H1 (cell line): ENCODE data around the gene MCF2L. TPM values are rescaled to one million over a fixed set of nuclear protein-coding genes. Genes with fewer than 3 reads are reported as not detected.

Experiments
- CTCF ChIA-PET: fragments of 300-600 bp; sonication (Branson Sonifier 250); formaldehyde crosslinking; loops from one replicate; lab custom pipeline; 2021; ENCODE audit not compliant: partially characterized antibody; lab: Charles Lee
- POLR2A ChIA-PET: fragments of 300-600 bp; sonication (Branson Sonifier 250); formaldehyde crosslinking; loops from one replicate; lab custom pipeline; 2021; ENCODE audit warnings: inconsistent platforms; ENCODE audit not compliant: partially characterized antibody; lab: Charles Lee
- DNase-seq, 2 experiments: peaks; one replicate each; pipeline versions ENCODE4 v3.0.0 to v3.0.0-alpha.2; 2010 to 2022; ENCODE audit warnings: low spot score in 2 of 2, low read depth in 1 of 2, mixed read lengths in 1 of 2
- FAIRE-seq: peaks from 2 replicates; lab custom pipeline; 2011; peaks lifted over from hg19 to GRCh38; lab: Jason Lieb, UNC
- H2AFZ ChIP-seq: 2 replicates; pipeline ENCODE4 v1.8.1; 2012; ENCODE audit warnings: low read length, inconsistent platforms
- H2AK5ac ChIP-seq: 2 replicates; pipeline ENCODE4 v1.6.1; 2013; ENCODE audit warnings: low read depth, low read length
- H2BK120ac ChIP-seq: replicated peaks from 2 replicates; pipeline ENCODE3; 2013; ENCODE audit warnings: low read depth, low read length, inconsistent platforms
- H2BK12ac ChIP-seq: 2 replicates; pipeline ENCODE4 v1.6.1; 2013; ENCODE audit warnings: low read depth, low read length
- H2BK15ac ChIP-seq: 2 replicates; pipeline ENCODE4 v1.6.1; 2013; ENCODE audit warnings: low read length
- H2BK20ac ChIP-seq: 2 replicates; pipeline ENCODE4 v1.6.1; 2013; ENCODE audit warnings: low read length
- H2BK5ac ChIP-seq: 2 replicates; pipeline ENCODE4 v1.6.1; 2013; ENCODE audit warnings: low read depth, low read length
- H3K14ac ChIP-seq: 2 replicates; pipeline ENCODE4 v1.6.1; 2013; ENCODE audit warnings: inconsistent platforms; ENCODE audit not compliant: insufficient read length
- H3K18ac ChIP-seq: 2 replicates; pipeline ENCODE4 v1.6.1; 2013; ENCODE audit warnings: low read length; ENCODE audit errors: extremely low read depth
- H3K23ac ChIP-seq: 2 replicates; pipeline ENCODE4 v1.6.1; 2013; ENCODE audit warnings: inconsistent platforms; ENCODE audit not compliant: insufficient read length
- H3K23me2 ChIP-seq: 2 replicates; pipeline ENCODE4 v1.6.1; 2013; ENCODE audit warnings: low read depth, low read length
- H3K27ac ChIP-seq: 2 replicates; pipeline ENCODE4 v1.6.1; 2011; ENCODE audit warnings: low read depth, low read length, inconsistent platforms
- H3K27me3 ChIP-seq, 4 experiments: replicated peaks in 1 of 4; 1 replicate in 1 of 4; 2 replicates in 3 of 4; pipeline versions ENCODE4 v1.6.1 to v1.8.1; 2011 to 2013; ENCODE audit warnings: low read length in 3 of 4, mild to moderate bottlenecking in 3 of 4, inconsistent platforms in 2 of 4, mixed read lengths in 2 of 4, moderate library complexity in 1 of 4; ENCODE audit not compliant: control insufficient read depth in 3 of 4, insufficient read depth in 3 of 4; ENCODE audit errors: extremely low read depth in 1 of 4
- H3K36me3 ChIP-seq, 4 experiments: 2 replicates each; pipeline versions ENCODE4 v1.6.1 to v1.8.1; 2011 to 2013; ENCODE audit warnings: mild to moderate bottlenecking in 4 of 4, low read length in 3 of 4, moderate library complexity in 2 of 4, control low read depth in 1 of 4, inconsistent platforms in 1 of 4; ENCODE audit not compliant: insufficient read depth in 4 of 4, control insufficient read depth in 2 of 4
- H3K4ac ChIP-seq: replicated peaks from 2 replicates; pipeline ENCODE3; 2013; ENCODE audit warnings: low read length, low read depth, mixed read lengths, inconsistent platforms; ENCODE audit not compliant: insufficient read length
- H3K4me1 ChIP-seq, 4 experiments: replicated peaks in 1 of 4; 1 replicate in 1 of 4; 2 replicates in 3 of 4; pipeline versions ENCODE4 v1.6.1 to v1.8.1; 2011 to 2013; ENCODE audit warnings: low read length in 3 of 4, inconsistent platforms in 2 of 4, mixed read lengths in 1 of 4; ENCODE audit not compliant: insufficient read depth in 4 of 4, control insufficient read depth in 3 of 4
- H3K4me2 ChIP-seq, 2 experiments: 2 replicates each; pipeline versions ENCODE4 v1.6.1 to v1.8.1; 2011 to 2013; ENCODE audit warnings: low read depth in 2 of 2, low read length in 2 of 2, control low read depth in 1 of 2, inconsistent platforms in 1 of 2, mild to moderate bottlenecking in 1 of 2; ENCODE audit not compliant: insufficient read depth in 1 of 2
- H3K4me3 ChIP-seq, 4 experiments: fragments of 200-600, 300-600 bp in 1 of 4; sonication (generic), shearing (Covaris generic), sonication (Bioruptor Twin) in 1 of 4; 2 replicates each; pipeline versions ENCODE4 v1.5.1 to v1.8.1; 2011 to 2016; ENCODE audit warnings: low read length in 4 of 4, low read depth in 3 of 4, control low read depth in 2 of 4, inconsistent platforms in 2 of 4, mild to moderate bottlenecking in 2 of 4, mixed read lengths in 1 of 4, moderate library complexity in 1 of 4; ENCODE audit not compliant: insufficient read depth in 2 of 4; ENCODE audit errors: extremely low read depth in 1 of 4
- H3K56ac ChIP-seq: replicated peaks from 2 replicates; pipeline ENCODE3; 2013; ENCODE audit warnings: low read depth, mild to moderate bottlenecking, mixed read lengths, low read length, inconsistent platforms; ENCODE audit not compliant: insufficient read length
- H3K79me1 ChIP-seq: 2 replicates; pipeline ENCODE4 v1.6.1; 2013; ENCODE audit warnings: low read depth, low read length, control low read depth
- H3K79me2 ChIP-seq, 2 experiments: 2 replicates each; pipeline versions ENCODE4 v1.6.1 to v1.8.1; 2012 to 2013; ENCODE audit warnings: low read length in 2 of 2, mild to moderate bottlenecking in 2 of 2, inconsistent platforms in 1 of 2; ENCODE audit not compliant: insufficient read depth in 2 of 2, control insufficient read depth in 1 of 2
- H3K9ac ChIP-seq, 4 experiments: replicated peaks in 1 of 4; 1 replicate in 1 of 4; 2 replicates in 3 of 4; pipeline versions ENCODE4 v1.6.1 to v1.8.1; 2011 to 2013; ENCODE audit warnings: low read depth in 3 of 4, low read length in 3 of 4, control low read depth in 2 of 4, mild to moderate bottlenecking in 2 of 4, moderate library complexity in 2 of 4, inconsistent platforms in 1 of 4; ENCODE audit errors: extremely low read depth in 1 of 4
- H3K9me3 ChIP-seq, 2 experiments: 2 replicates each; pipeline versions ENCODE4 v1.6.1 to v1.8.1; 2012 to 2013; ENCODE audit warnings: mild to moderate bottlenecking in 2 of 2, moderate library complexity in 2 of 2, control low read depth in 1 of 2, inconsistent platforms in 1 of 2, low read depth in 1 of 2, low read length in 1 of 2, mixed read lengths in 1 of 2; ENCODE audit not compliant: insufficient read depth in 2 of 2
- H4K20me1 ChIP-seq, 2 experiments: replicated peaks in 1 of 2; 2 replicates each; pipeline versions ENCODE3 to v1.8.1; 2011 to 2013; ENCODE audit warnings: inconsistent platforms in 2 of 2, low read length in 2 of 2, mild to moderate bottlenecking in 1 of 2; ENCODE audit not compliant: insufficient read depth in 2 of 2, control insufficient read depth in 1 of 2
- H4K5ac ChIP-seq: 2 replicates; pipeline ENCODE4 v1.6.1; 2013; ENCODE audit warnings: low read length, low read depth, mixed read lengths, inconsistent platforms; ENCODE audit not compliant: insufficient read length
- H4K8ac ChIP-seq: 2 replicates; pipeline ENCODE4 v1.8.0; 2013; ENCODE audit warnings: mild to moderate bottlenecking, moderate library complexity, low read length, inconsistent platforms; ENCODE audit not compliant: insufficient read depth; ENCODE audit errors: extremely low read depth
- H4K91ac ChIP-seq: replicated peaks from 2 replicates; pipeline ENCODE3; 2013; ENCODE audit warnings: low read length, mixed read lengths, inconsistent platforms; ENCODE audit not compliant: insufficient read length
- CEBPB ChIP-seq: IDR thresholded peaks from 2 replicates; pipeline ENCODE4 v1.6.1; 2012; ENCODE audit warnings: low read depth, low read length
- EZH2 ChIP-seq: fragments of 200-600 bp; sonication (generic); IDR thresholded peaks from 2 replicates; pipeline ENCODE4 v1.7.1; 2012; ENCODE audit warnings: low read depth, mild to moderate bottlenecking, moderate library complexity, low read length, inconsistent platforms; ENCODE audit not compliant: severe bottlenecking
- SIX5 ChIP-seq: IDR thresholded peaks from 2 replicates; pipeline ENCODE4 v1.6.1; 2011; ENCODE audit warnings: mild to moderate bottlenecking, low read depth, low read length
- SUZ12 ChIP-seq: fragments of 200-600 bp; sonication (generic); IDR thresholded peaks from 2 replicates; pipeline ENCODE4 v1.6.1; 2012; ENCODE audit warnings: mild to moderate bottlenecking, inconsistent platforms, low read length, moderate library complexity, mixed read lengths
- WGBS, 2 experiments: shearing (Covaris generic) in 1 of 2; methylation state at CpG; one replicate each; pipeline versions ENCODE4 v1.1.6 to v1.1.7; 2013 to 2015; ENCODE audit warnings: low lambda C conversion rate in 2 of 2, mixed read lengths in 2 of 2, inconsistent platforms in 1 of 2, low coverage in 1 of 2, missing lambda C conversion rate in 1 of 2; ENCODE audit not compliant: insufficient replicate concordance in 2 of 2, insufficient coverage in 1 of 2, insufficient read length in 1 of 2; ENCODE audit errors: extremely low coverage in 1 of 2, missing lambda C conversion rate in 1 of 2; 5-methylcytosine and 5-hydroxymethylcytosine counted together
- polyA plus RNA-seq, 7 experiments: library from polyadenylated mRNA; depleted of rRNA in 3 of 7; stranded (reverse) in 5 of 7; unstranded in 2 of 7; fragments of >200 nt in 5 of 7; fragments of 200-250 nt in 2 of 7; gene quantifications; 1 replicate in 5 of 7; 2 replicates in 1 of 7; 4 replicates in 1 of 7; pipeline versions ENCODE4 v1.2.1 to v1.2.3, GENCODE V29; 2011 to 2013; ENCODE audit warnings: missing spikeins in 2 of 7, mixed read lengths in 2 of 7
- total RNA-seq: library from RNA; stranded (reverse); fragmentation: NEBNext Ultra II Directional; extraction: Animal tissue kit (Norgen Biotek cat#: 25700); gene quantifications from 2 replicates; pipeline ENCODE4 v1.2.1, GENCODE V29; 2021

The MCF2L gene
- total and polyA plus RNA-seq, 2 of the 8 experiments (the other 6 are each of a cell fraction or from before 2014, with no cell fraction given) = 10.1 to 24.4 TPM

DNA sequence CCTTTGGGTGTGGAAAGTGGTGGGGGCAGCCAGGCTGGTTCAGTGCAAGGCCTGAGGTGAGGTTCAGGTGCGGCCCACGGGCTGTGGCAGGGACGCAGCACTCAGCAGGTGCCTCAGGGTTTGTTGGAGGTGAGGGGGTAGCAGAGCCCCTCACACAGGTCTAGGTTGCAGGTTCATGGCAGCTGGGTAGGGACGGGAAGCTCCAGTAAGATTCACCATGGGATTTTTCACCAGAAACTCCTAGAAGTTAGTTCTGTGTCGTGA is 14.0 kb downstream of the MCF2L start:
- Histone ChIP-seq H2BK20ac (no peak overlapping the region), H3K27me3 (no peaks in the 10 kb centered on the region), H3K4ac (no peak overlapping the region), H2BK12ac (no peak overlapping the region), H3K9ac (no peak overlapping the region), H2AK5ac (no peak overlapping the region), H3K23me2 (no peaks in the 10 kb centered on the region), H2AFZ (no peak overlapping the region), H3K23ac (no peak overlapping the region), H3K4me2 (no peak overlapping the region), H4K8ac (no peak overlapping the region), H3K14ac (no peak overlapping the region), H3K4me1 (peaks cover 0 to 9% (median under 1%) of the 10 kb centered on the region in 4 experiments; a peak in 3 of 7 replicates), H3K4me3 (no peak overlapping the region), H3K56ac (no peak overlapping the region), H2BK120ac (no peak overlapping the region), H3K36me3 (no peaks in the 10 kb centered on the region), H4K5ac (no peak overlapping the region), H3K27ac (no peak overlapping the region), H4K91ac (no peak overlapping the region), H3K9me3 (peaks cover 0 to 1% of the 10 kb centered on the region in 2 experiments; a peak in 1 of 4 replicates), H2BK5ac (no peak overlapping the region), H3K79me2 (no peaks in the 10 kb centered on the region), H2BK15ac (no peak overlapping the region), H4K20me1 (no peaks in the 10 kb centered on the region), H3K18ac (0 out of 2 replicates have a peak overlapping the region, but pooled peaks have one; percentile 40), H3K79me1 (no peaks in the 10 kb centered on the region; the same call in 1 of the 2 replicates)
- CTCF ChIA-PET = interaction anchor here (0.7 to 5.6 kb wide), 9 partner anchors 10 to 103 kb away, joined by 3 to 33 read pairs (median 6); no protein-coding TSS in a partner anchor
- TF ChIP-seq EZH2 = no peak
- no peak for TF ChIP-seq SIX5
- TF ChIP-seq SUZ12 = no peak
- no peak for TF ChIP-seq CEBPB
- POLR2A ChIA-PET = interaction anchor here (0.6 to 1.1 kb wide), 3 partner anchors 9 to 74 kb away, joined by 3 to 4 read pairs (median 3); no protein-coding TSS in a partner anchor
- FAIRE-seq = no peak
- DNase-seq = no peak
- WGBS, 2 experiments = 91% methylated on average over 5 of the region's 5 CpGs; no CpG with 5 or more reads in 1 of the 2 experiments
